Measurements from ENCODE around the gene APOBEC2. TPM values are rescaled to one million over a fixed set of nuclear protein-coding genes. Genes with fewer than 3 reads are reported as not detected.

Gene APOBEC2
- total RNA-seq, 4 donors from 2014 or later, result not detected

- no peak overlapping the region for H3K4me3 ChIP-seq (ENCODE audit: low read depth, poor library complexity, severe bottlenecking)
- intact Hi-C loops (cut with DNase I; ENCODE audit: low total_unique reads), result no loop called here
- no peak for DNase-seq (ENCODE audit: low spot score in 2 of 2)
- TF ChIP-seq POLR2A (IDR thresholded peaks at IDR 0.05) (no peak), CTCF (IDR thresholded peaks at IDR 0.05) (no peak)
Observed at GRCh38 chr6:41083072-41083471, 30.1 kb downstream of the APOBEC2 start.

- no peak for DNase-seq (ENCODE audit: low spot score in 2 of 2)
- H3K4me3 ChIP-seq (ENCODE audit: low read depth, poor library complexity, severe bottlenecking), result no peak overlapping the region
- no peak for TF ChIP-seq CTCF (IDR thresholded peaks at IDR 0.05)
- TF ChIP-seq POLR2A (IDR thresholded peaks at IDR 0.05), result no peak
- intact Hi-C loops (cut with DNase I; ENCODE audit: low total_unique reads), result no loop called here
Observed at GRCh38 chr6:41085182-41085581, 32.2 kb downstream of the APOBEC2 start.

GRCh38 chr6:41088451-41088850 is 35.4 kb downstream of the APOBEC2 start:
- DNase-seq (ENCODE audit: low spot score in 2 of 2), result no peak
- intact Hi-C loops (cut with DNase I; ENCODE audit: low total_unique reads), result no loop called here
- H3K4me3 ChIP-seq (ENCODE audit: low read depth, poor library complexity, severe bottlenecking), result no peak overlapping the region
- no peak for TF ChIP-seq CTCF (IDR thresholded peaks at IDR 0.05)
- TF ChIP-seq POLR2A (IDR thresholded peaks at IDR 0.05), result no peak
- 91% methylated on average over 4 of the region's 4 CpGs for WGBS, 2 donors

GRCh38 chr6:41090841-41091761 is 38.1 kb downstream of the APOBEC2 start:
- WGBS, 2 donors, result 76 to 90% methylated on average over 1 of the region's 1 CpG
- TF ChIP-seq CTCF (IDR thresholded peaks at IDR 0.05) (no peak), POLR2A (IDR thresholded peaks at IDR 0.05) (no peak)
- no peak overlapping the region for H3K4me3 ChIP-seq (ENCODE audit: low read depth, poor library complexity, severe bottlenecking)
- no peak for DNase-seq (ENCODE audit: low spot score in 2 of 2)
- intact Hi-C loops (cut with DNase I; ENCODE audit: low total_unique reads), result no loop called here

GRCh38 chr6:41092421-41093140 is 39.6 kb downstream of the APOBEC2 start:
- WGBS, 2 donors, result 91 to 93% methylated on average over 4 of the region's 4 CpGs
- intact Hi-C loops (cut with DNase I; ENCODE audit: low total_unique reads), result no loop called here
- DNase-seq (ENCODE audit: low spot score in 2 of 2), result no peak
- H3K4me3 ChIP-seq (ENCODE audit: low read depth, poor library complexity, severe bottlenecking), result no peak overlapping the region
- TF ChIP-seq POLR2A (IDR thresholded peaks at IDR 0.05), result no peak
- no peak for TF ChIP-seq CTCF (IDR thresholded peaks at IDR 0.05)

All from lower leg skin (tissue), 4 donors.